ENCODE data around the gene RASA4B. TPM values are rescaled to one million over a fixed set of nuclear protein-coding genes. Genes with fewer than 3 reads are reported as not detected.
A peak's percentile ranks its signal among the peaks of the same experiment; 100 is the strongest.
"Not testable (repeated sequence)": the region's sequence is repeated elsewhere in the genome, so short reads cannot be mapped to it uniquely, and the experiment has no call there.

The RASA4B gene
- total RNA-seq, 2 experiments from 2014 or later: 28.6 to 30.1 TPM

DNA sequence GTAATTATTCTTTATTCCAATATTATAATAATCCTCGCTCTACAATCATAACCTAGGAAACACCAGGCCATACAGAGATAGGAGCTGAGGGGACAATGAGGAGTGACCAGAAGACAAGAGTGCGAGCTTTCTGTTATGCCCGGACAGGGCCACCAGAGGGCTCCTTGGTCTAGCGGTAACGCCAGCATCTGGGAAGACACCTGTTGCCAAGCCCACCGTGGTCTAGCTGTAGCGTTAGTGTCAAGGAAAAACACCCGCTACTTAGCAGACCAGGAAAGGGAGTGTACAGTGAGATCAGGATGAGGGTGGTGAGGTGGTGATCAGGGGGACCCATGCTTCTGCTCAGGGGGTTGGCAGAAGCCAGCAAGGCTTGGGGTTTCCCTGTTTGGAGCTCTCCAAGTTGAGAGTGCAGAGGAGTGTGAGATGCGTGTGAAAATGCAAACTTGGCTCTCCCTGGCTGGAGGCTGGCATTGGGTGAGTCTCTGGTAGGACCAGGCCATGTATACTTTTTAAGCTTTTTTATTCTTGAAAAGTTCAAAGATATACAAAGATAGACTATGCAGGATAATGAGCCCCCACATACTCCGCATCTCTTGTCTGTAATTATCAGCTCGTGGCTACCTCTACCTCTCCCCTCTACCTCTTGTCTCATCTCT is 37.5 kb downstream of the RASA4B start:
- H3K36me3 Mint-ChIP-seq (ENCODE audit: low read depth); H3K4me1 Mint-ChIP-seq; H3K27ac Mint-ChIP-seq; H3K27me3 Mint-ChIP-seq; CTCF ChIA-PET; ATAC-seq; H3K4me3 Mint-ChIP-seq; H3K9me3 Mint-ChIP-seq (ENCODE audit: low read depth); intact Hi-C loops (cut with DNase I, micrococcal nuclease); POLR2A ChIA-PET: not testable (repeated sequence)
- peak; percentile 62 for DNase-seq

DNA sequence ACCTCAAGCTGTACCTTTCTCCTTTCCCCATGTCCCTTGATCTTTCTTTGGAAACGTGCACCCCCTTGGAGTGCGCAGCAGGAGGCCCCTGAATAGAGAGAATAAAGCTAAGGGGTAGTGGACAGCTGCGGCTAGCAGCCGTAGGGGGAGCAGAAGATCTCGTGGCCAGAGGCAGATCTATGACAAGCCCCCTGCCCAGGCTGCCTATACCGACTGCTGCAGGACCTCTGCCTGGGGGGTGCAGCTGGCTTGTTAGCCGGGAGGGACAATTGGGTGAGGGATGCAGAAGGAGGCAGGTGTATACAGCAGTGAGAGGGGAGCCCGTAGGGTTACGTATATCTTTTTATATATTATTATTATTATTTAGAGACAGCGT is 38.4 kb downstream of the RASA4B start:
- H3K27me3 Mint-ChIP-seq; H3K27ac Mint-ChIP-seq; H3K9me3 Mint-ChIP-seq (ENCODE audit: low read depth); DNase-seq; H3K36me3 Mint-ChIP-seq (ENCODE audit: low read depth); H3K4me3 Mint-ChIP-seq; POLR2A ChIA-PET; CTCF ChIA-PET; H3K4me1 Mint-ChIP-seq; intact Hi-C loops (cut with DNase I, micrococcal nuclease): not testable (repeated sequence)
- peak; percentile 23 for ATAC-seq

DNA sequence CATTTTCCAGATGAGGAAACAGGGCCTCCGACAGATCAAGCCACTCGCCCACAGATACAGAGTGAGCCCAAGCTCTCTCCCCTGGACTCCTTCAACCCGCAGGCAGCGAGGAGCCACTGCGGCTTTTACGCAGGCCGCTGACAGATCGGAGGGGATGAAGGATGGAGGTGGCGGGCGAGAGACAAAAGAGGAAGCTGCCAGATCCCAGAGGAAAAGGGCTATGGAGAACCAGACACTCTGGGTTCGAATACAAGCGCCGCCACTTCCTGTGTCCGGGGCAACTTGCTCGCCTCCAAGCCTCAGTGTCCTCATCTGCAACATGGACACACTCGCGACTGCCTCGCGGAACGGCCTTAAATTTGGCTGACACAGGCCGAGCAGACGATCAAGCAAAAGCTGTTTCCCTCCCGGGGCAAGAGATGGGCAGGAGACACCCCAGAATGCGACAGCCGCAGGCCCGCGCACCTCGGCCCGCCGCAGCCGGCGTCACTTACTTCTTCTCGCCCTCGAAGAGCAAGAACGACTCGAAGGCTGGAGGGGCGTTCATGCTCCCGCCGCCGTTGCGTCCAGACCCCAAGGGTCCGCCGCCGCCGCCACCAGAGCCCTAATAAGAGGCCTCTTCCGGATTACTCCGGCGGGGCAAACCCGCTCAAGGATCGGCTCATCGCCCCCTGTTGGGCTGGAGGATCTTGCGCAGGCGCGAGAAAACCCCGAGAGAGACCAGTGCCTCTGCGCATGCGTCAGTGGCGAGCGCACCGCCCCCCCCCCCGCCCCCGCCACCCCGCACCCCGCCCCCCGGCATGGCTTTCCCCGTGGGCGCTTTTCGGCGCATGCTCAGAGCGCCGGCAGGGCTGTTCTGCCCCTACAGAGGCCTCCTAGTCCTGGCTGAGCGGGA is 39.0 kb downstream of the RASA4B start, which contains the start of gene POLR2J:
POLR2J (minus strand) TSS at position 609 of the 895 bp plus-strand sequence; CDS start at position 547, 62 bp downstream.
- H3K36me3 Mint-ChIP-seq (ENCODE audit: low read depth); CTCF ChIA-PET; H3K4me1 Mint-ChIP-seq; POLR2A ChIA-PET; intact Hi-C loops (cut with DNase I, micrococcal nuclease); H3K9me3 Mint-ChIP-seq (ENCODE audit: low read depth); H3K27me3 Mint-ChIP-seq: not testable (repeated sequence)
- Mint-ChIP-seq H3K4me3 (peak within 1 kb of the TSS; percentile 80), H3K27ac (peak within 1 kb of the TSS; percentile 80)
- ATAC-seq (peak; percentile 89), DNase-seq (peak; percentile 93)

DNA sequence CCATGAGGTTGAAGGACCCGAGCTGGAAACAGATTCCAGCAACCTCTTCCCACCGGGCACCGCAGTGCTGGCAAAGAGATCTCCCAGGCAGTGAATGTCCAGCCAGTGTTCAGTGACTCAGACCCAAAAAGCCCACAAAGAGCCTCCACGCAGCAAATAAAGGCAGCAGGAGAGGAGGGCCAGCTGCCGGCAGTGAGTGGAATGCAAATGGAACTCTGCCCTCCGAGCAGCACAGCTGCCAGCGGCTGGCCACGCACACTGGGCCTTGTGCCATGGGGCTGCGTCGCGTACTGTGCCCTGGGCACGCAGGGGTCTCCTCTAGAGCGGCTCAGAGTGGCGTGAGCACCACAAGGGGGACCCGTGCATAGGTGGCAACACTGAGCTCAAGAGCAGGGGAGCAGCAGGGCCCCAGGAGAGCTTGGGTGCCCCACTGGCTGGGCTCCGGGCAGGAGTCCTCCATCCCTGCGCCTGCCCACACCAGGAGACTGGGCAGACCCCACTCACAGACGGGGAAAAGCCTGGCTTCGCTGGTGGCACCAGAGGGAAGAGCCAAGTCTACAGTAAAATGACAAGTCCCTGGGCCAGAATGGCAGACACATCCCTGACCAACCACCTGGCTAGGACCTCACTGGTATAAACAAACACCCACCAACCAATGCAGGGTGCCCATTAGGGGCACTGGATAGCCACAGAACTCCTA is 42.7 kb downstream of the RASA4B start:
- DNase-seq; H3K4me1 Mint-ChIP-seq; H3K36me3 Mint-ChIP-seq (ENCODE audit: low read depth); ATAC-seq; CTCF ChIA-PET; intact Hi-C loops (cut with DNase I, micrococcal nuclease); H3K27me3 Mint-ChIP-seq; H3K4me3 Mint-ChIP-seq; POLR2A ChIA-PET; H3K27ac Mint-ChIP-seq; H3K9me3 Mint-ChIP-seq (ENCODE audit: low read depth): not testable (repeated sequence)

DNA sequence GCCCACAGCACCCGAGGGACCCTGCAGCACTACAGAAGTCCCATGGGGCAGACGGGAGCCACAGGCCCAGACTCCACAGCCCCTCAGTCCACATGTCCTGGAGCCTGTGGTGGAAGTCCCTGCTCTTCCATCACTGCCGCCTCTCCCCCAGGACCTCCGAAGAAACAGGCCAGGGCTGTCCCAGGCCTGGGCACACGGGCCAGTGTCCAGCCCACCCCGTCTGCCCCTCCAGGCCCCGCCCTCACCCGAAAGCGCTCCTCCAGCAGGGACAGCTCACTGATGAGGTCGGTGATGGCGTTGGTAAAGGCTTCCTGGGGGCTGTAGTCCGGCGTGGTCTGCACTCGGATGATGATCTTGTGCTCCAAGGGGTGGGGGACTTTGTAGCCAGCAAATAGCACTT is 43.5 kb downstream of the RASA4B start:
- H3K4me3 Mint-ChIP-seq; H3K27ac Mint-ChIP-seq; ATAC-seq; H3K9me3 Mint-ChIP-seq (ENCODE audit: low read depth); H3K36me3 Mint-ChIP-seq (ENCODE audit: low read depth); H3K27me3 Mint-ChIP-seq; DNase-seq; H3K4me1 Mint-ChIP-seq; CTCF ChIA-PET; intact Hi-C loops (cut with DNase I, micrococcal nuclease): not testable (repeated sequence)
- POLR2A ChIA-PET: interaction anchor here (0.6 kb wide), 1 partner anchor 52 kb away, joined by 4 read pairs; no protein-coding TSS in a partner anchor

DNA sequence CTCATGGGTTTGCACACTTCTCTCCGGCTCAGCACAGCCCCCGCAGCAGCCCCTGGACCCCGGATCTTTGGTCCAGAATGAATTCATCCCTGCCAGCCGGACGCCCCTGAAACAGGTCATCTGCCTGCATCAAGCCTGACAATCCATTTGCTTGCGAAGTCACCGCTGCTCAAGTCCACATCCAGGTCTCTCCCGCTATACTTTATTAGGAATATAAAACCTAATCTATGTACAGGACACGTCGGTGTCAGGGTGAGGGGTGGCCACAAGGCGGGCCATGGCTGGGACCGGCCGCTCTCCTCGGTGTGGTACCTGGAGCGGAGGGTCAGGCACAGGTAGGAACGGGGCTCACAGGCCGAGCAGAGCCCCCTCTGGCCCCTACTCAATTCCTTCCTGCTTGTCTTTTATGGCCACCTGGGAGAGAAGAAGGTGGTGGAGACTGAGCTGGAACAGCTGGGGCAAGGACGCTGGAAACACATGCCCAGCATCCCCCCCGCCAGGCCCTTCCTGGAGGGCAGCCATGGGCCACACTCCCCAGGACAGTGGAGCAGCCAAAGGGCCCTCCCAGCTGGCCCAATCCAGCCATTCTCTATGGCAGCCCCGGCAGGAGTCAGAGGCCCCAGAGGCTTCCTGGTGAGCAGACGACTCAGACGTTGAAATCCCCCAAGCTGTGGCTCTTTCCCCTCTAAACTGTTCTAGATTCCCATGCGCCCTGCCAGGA is 44.1 kb downstream of the RASA4B start:
- H3K4me1 Mint-ChIP-seq: no peaks in the 10 kb centered on the region
- CTCF ChIA-PET: no interaction called here
- no peaks in the 10 kb centered on the region for H3K27me3 Mint-ChIP-seq
- H3K9me3 Mint-ChIP-seq (ENCODE audit: low read depth): no peaks in the 10 kb centered on the region
- H3K4me3 Mint-ChIP-seq: no peak overlapping the region
- peaks cover 4% of the 10 kb centered on the region for H3K36me3 Mint-ChIP-seq (ENCODE audit: low read depth)
- ATAC-seq (no peak), DNase-seq (no peak)
- intact Hi-C loops (cut with DNase I, micrococcal nuclease): no loop called here
- H3K27ac Mint-ChIP-seq: no peak overlapping the region
- POLR2A ChIA-PET: interaction anchor here (0.5 to 0.6 kb wide), 2 partner anchors 31 to 51 kb away, joined by 3 to 4 read pairs; no protein-coding TSS in a partner anchor

DNA sequence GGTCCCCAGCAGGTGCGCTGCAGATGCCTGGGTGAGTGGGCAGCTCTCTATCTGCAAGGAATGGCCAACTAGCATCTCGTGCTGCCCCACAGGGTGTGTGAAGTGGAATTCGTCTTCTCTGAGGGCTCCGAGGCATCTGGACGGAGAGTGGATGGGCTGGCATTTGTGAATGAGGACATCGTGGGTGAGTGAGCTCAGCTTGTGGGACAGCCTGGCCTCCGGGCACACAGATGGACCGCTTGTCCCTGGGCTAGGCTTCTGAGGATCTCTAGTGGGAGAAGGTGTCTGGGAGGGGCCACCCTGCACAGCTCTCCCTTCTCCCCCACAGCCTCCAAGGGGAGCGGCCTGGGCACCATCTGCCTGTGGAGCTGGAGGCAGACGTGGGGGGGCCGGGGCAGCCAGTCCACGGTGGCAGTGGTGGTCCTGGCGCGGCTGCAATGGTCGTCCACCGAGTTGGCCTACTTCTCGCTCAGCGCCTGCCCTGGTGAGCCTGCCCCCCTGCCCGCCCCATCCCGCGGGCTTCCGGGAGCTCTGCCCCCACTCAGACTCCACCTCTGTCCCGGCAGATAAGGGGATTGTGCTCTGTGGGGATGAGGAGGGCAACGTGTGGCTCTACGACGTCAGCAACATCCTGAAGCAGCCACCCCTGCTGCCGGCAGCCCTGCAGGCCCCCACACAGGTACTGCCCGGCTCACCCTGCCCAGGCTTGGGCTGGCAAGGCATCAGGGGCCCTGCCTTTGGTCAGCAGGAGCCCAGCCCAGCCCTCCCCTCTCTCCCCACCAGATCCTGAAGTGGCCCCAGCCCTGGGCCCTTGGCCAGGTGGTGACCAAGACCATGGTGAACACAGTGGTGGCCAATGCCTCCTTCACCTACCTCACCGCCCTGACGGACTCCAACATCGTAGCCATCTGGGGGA is 45.2 kb downstream of the RASA4B start:
- ChIA-PET CTCF (no interaction called here), POLR2A (interaction anchor here (0.5 kb wide), 1 partner anchor 30 kb away, joined by 3 read pairs; no protein-coding TSS in a partner anchor)
- Mint-ChIP-seq H3K4me1 (no peaks in the 10 kb centered on the region), H3K9me3 (ENCODE audit: low read depth) (no peaks in the 10 kb centered on the region), H3K4me3 (no peak overlapping the region), H3K27me3 (no peaks in the 10 kb centered on the region), H3K36me3 (ENCODE audit: low read depth) (peaks cover 4% of the 10 kb centered on the region), H3K27ac (peak overlapping the region; percentile 42)
- DNase-seq (no peak), ATAC-seq (no peak)
- intact Hi-C loops (cut with DNase I, micrococcal nuclease): no loop called here

DNA sequence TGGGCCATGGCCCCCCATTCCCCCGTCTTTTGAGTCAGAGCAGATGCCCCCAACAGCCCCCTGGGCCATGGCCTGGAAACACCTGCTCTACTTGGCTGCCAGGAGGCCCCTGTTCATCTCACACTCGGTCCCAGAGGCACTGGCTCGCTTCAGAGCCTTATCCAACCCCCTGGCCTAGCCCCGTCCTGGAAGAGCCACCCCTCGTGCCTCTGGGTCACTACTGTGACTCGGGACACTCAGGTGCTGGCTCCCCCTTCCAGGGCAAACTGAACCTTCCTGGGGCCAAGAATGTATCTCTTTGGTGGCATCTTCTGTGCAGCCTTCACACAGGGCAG is 45.8 kb downstream of the RASA4B start:
- Mint-ChIP-seq H3K4me1 (peaks cover 5% of the 10 kb centered on the region), H3K36me3 (ENCODE audit: low read depth) (peaks cover 4% of the 10 kb centered on the region), H3K4me3 (no peak overlapping the region), H3K9me3 (ENCODE audit: low read depth) (no peaks in the 10 kb centered on the region), H3K27ac (peak overlapping the region; percentile 42), H3K27me3 (no peaks in the 10 kb centered on the region)
- intact Hi-C loops (cut with DNase I, micrococcal nuclease): no loop called here
- CTCF ChIA-PET: no interaction called here
- POLR2A ChIA-PET: no interaction called here
- DNase-seq (no peak), ATAC-seq (no peak)

DNA sequence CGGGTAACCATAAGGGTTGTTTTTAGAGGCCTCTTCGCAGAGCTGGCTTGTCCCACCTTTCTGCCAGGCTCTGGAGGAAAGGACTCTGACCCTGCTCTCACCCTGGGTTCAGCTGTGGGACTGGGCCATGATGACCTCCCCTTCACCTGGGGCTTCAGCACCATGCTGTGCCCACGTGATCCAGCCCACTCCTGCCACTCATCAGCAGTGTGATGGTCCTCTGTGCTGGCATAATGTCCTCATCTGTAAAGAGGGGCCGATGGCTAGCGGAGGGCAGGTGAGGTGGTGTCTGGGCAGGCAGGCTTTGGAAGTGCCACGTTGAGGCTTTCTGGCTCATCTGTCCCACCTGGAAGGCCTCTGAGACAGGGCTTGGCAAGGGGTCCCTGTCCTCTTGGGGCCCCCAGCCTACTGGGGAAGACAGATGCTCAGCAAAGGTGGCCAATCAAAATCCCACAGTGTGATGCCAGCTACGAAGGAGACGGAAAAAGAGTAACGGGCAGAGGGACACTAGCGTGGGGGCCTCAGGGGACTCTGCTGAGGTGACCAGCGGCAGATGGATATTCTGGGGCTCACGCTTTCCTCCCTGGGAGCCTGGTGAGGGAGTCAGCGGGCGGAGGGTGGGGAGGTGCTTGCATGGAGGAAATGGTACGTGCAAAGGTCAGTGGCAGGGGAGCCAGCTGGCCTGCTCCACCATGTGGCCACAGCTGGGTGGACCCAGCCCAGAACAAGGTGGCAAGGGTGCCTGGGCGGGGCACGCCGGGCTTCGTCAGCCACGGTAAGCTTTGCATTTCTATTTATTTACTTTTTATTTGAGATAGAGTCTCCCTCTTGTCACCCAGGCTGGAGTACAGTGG is 47.4 kb downstream of the RASA4B start:
- CTCF ChIA-PET: no interaction called here
- H3K4me3 Mint-ChIP-seq: no peak overlapping the region
- ATAC-seq: no peak
- no peak for DNase-seq
- intact Hi-C loops (cut with DNase I, micrococcal nuclease): loop anchor here (10.0 kb wide), 2 partner anchors 185 to 1145 kb away; partner anchors contain the start of genes IFT22 (in 1 of the 2) and SH2B2 (in 1 of the 2)
- peaks cover 17% of the 10 kb centered on the region for H3K4me1 Mint-ChIP-seq
- peaks cover 4% of the 10 kb centered on the region for H3K36me3 Mint-ChIP-seq (ENCODE audit: low read depth)
- POLR2A ChIA-PET: no interaction called here
- no peak overlapping the region for H3K27ac Mint-ChIP-seq
- H3K27me3 Mint-ChIP-seq: no peaks in the 10 kb centered on the region
- no peaks in the 10 kb centered on the region for H3K9me3 Mint-ChIP-seq (ENCODE audit: low read depth)

DNA sequence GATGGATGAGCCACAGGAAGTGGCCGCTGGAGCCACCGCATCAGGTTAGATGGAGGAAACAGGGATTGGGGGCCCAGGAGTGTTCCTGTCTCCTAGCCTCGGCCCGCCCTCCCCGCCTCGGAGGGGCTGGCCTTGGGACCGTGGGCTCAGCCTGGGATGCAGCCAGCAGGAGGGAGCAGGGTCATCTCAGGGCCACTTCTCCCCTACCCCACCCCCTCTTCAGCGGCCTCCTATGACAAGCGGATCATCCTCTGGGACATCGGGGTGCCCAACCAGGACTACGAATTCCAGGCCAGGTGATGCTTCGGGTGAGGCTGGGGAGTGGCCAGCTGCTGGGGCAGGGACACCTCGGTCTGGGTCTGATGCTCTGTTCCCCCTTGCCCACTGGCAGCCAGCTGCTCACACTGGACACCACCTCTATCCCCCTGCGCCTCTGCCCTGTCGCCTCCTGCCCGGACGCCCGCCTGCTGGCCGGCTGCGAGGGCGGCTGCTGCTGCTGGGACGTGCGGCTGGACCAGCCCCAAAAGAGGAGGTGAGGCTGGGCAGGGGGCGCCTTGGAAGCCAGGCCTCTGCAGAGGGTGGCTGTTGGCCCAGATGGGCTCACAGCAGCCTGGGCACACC is 48.1 kb downstream of the RASA4B start:
- CTCF ChIA-PET: no interaction called here
- peaks cover 17% of the 10 kb centered on the region for H3K4me1 Mint-ChIP-seq
- no peak overlapping the region for H3K27ac Mint-ChIP-seq
- intact Hi-C loops (cut with DNase I, micrococcal nuclease): loop anchor here (10.0 kb wide), 2 partner anchors 185 to 1145 kb away; partner anchors contain the start of genes IFT22 (in 1 of the 2) and SH2B2 (in 1 of the 2)
- ATAC-seq (no peak), DNase-seq (no peak)
- POLR2A ChIA-PET: no interaction called here
- H3K27me3 Mint-ChIP-seq: no peaks in the 10 kb centered on the region
- H3K9me3 Mint-ChIP-seq (ENCODE audit: low read depth): no peaks in the 10 kb centered on the region
- H3K36me3 Mint-ChIP-seq (ENCODE audit: low read depth): peaks cover 4% of the 10 kb centered on the region
- no peak overlapping the region for H3K4me3 Mint-ChIP-seq
